ENCODE measurements around the gene PLXDC2. TPM values are rescaled to one million over a fixed set of nuclear protein-coding genes. Genes with fewer than 3 reads are reported as not detected.

The PLXDC2 gene
- total RNA-seq, 1 experiment from 2014 or later = 38.7 TPM

GRCh38 chr10:19772972-19773371 lies 43.3 kb upstream of the PLXDC2 start:
- Mint-ChIP-seq H3K4me3 (no peak overlapping the region), H3K4me1 (peaks cover 8 to 9% of the 10 kb centered on the region in 2 experiments), H3K36me3 (ENCODE audit: insufficient read depth in 1 of 3, low read depth in 3 of 3) (no peaks in the 10 kb centered on the region; a peak in 1 of 7 replicates), H3K27ac (no peak overlapping the region), H3K9me3 (no peaks in the 10 kb centered on the region), H3K27me3 (ENCODE audit: low read depth) (no peaks in the 10 kb centered on the region; the same call in 1 of the 2 replicates)
- no peak overlapping the region for H2BK20ac ChIP-seq (ENCODE audit: low read depth, low read length, poor library complexity, severe bottlenecking)
- H3K56ac ChIP-seq (ENCODE audit: insufficient read length, low read depth, low read length) = no peak overlapping the region
- no peaks in the 10 kb centered on the region for H3K27me3 ChIP-seq (ENCODE audit: insufficient read depth, low read length)
- no peak overlapping the region for H4K91ac ChIP-seq (ENCODE audit: insufficient read length, low read depth, low read length)
- no peaks in the 10 kb centered on the region; the same call in 1 of the 2 replicates for H3K4me1 ChIP-seq (ENCODE audit: insufficient read depth, low read length)
- H3K23ac ChIP-seq (ENCODE audit: insufficient read length, low read depth, low read length) = no peak overlapping the region
- H4K20me1 ChIP-seq (ENCODE audit: control insufficient read depth, insufficient read depth, insufficient read length) = no peaks in the 10 kb centered on the region
- no peak overlapping the region for H2AK5ac ChIP-seq (ENCODE audit: insufficient read length, low read length)
- DNase-seq = no peak
- no CpG with 5 or more reads among the region's 2 CpGs for WGBS (ENCODE audit: extremely low coverage, insufficient read length, low lambda C conversion rate)
- no peak overlapping the region for H3K27ac ChIP-seq (ENCODE audit: insufficient read length, low read depth, low read length)
- no peak overlapping the region for H3K9ac ChIP-seq (ENCODE audit: extremely low read depth, insufficient read length, low read length)
- no peak overlapping the region for H4K8ac ChIP-seq (replicated peaks; ENCODE audit: insufficient read length, low read depth, low read length)
- no peak overlapping the region for H3K4me2 ChIP-seq (ENCODE audit: insufficient read depth, insufficient read length, low read length)
- H2AFZ ChIP-seq (ENCODE audit: low read length) = no peak overlapping the region
- H3K23me2 ChIP-seq (ENCODE audit: insufficient read length, low read depth, low read length, poor library complexity, severe bottlenecking) = no peaks in the 10 kb centered on the region
- H2BK5ac ChIP-seq (ENCODE audit: insufficient read length, low read length) = no peak overlapping the region
- no peak overlapping the region for H3K18ac ChIP-seq (ENCODE audit: insufficient read length, low read depth, low read length)
- TF ChIP-seq CTCF (conservative IDR thresholded peaks at IDR 0.05) = no peak
- no peaks in the 10 kb centered on the region for H3K79me2 ChIP-seq (ENCODE audit: insufficient read depth, low read length)
- no peak overlapping the region for H3K14ac ChIP-seq (ENCODE audit: insufficient read depth, low read length)
- no peaks in the 10 kb centered on the region for H3K9me3 ChIP-seq (ENCODE audit: control insufficient read depth, low read depth, low read length)
- no peak overlapping the region for H3T11ph ChIP-seq (ENCODE audit: low read length)
- no peaks in the 10 kb centered on the region for H3K79me1 ChIP-seq (ENCODE audit: insufficient read depth, low read depth, low read length, poor library complexity, severe bottlenecking)
- no peak overlapping the region for H2BK12ac ChIP-seq (ENCODE audit: insufficient read length, low read depth, low read length)
- H2BK120ac ChIP-seq (ENCODE audit: low read depth, low read length, poor library complexity, severe bottlenecking) = no peak overlapping the region
- H3K4ac ChIP-seq (ENCODE audit: low read depth, low read length) = no peak overlapping the region
- no peak overlapping the region for H2BK15ac ChIP-seq (ENCODE audit: low read depth, low read length)
- H4K5ac ChIP-seq (ENCODE audit: insufficient read length, low read depth, low read length) = no peak overlapping the region

All from H9 (cell line).